Liver (tissue), 9 donors: ENCODE data around the gene PPP4C. TPM values are rescaled to one million over a fixed set of nuclear protein-coding genes. Genes with fewer than 3 reads are reported as not detected.

Experiments
- DNase-seq: peaks from one replicate; pipeline ENCODE4 v3.0.0-alpha.2; 2017; ENCODE audit warnings: low spot score
- H3K27ac ChIP-seq, 2 donors: one replicate each; pipeline ENCODE4 v1.7.0; 2013; ENCODE audit warnings: inconsistent platforms in 2 of 2, low read length in 2 of 2, control low read depth in 1 of 2, low read depth in 1 of 2, mild to moderate bottlenecking in 1 of 2
- H3K27me3 ChIP-seq, 4 donors: one replicate each; pipeline versions ENCODE4 v1.6.1 to v1.7.0; 2013; ENCODE audit warnings: low read length in 3 of 4, inconsistent platforms in 1 of 4, mild to moderate bottlenecking in 1 of 4, moderate library complexity in 1 of 4; ENCODE audit not compliant: control insufficient read depth in 4 of 4, insufficient read depth in 4 of 4
- H3K36me3 ChIP-seq, 4 donors: one replicate each; pipeline versions ENCODE4 v1.6.1 to v1.7.0; 2013; ENCODE audit warnings: low read length in 3 of 4, mild to moderate bottlenecking in 3 of 4, low read depth in 1 of 4, moderate library complexity in 1 of 4; ENCODE audit not compliant: control insufficient read depth in 4 of 4, insufficient read depth in 3 of 4
- H3K4me1 ChIP-seq, 4 donors: one replicate each; pipeline versions ENCODE4 v1.6.1 to v1.7.0; 2013; ENCODE audit warnings: low read length in 3 of 4, mild to moderate bottlenecking in 3 of 4, moderate library complexity in 1 of 4; ENCODE audit not compliant: control insufficient read depth in 4 of 4, insufficient read depth in 4 of 4
- H3K4me3 ChIP-seq, 3 donors: one replicate each; pipeline versions ENCODE4 v1.6.1 to v1.7.0; 2013; ENCODE audit warnings: low read length in 3 of 3, control low read depth in 1 of 3, low read depth in 1 of 3, mild to moderate bottlenecking in 1 of 3
- H3K9ac ChIP-seq, 2 donors: one replicate each; pipeline ENCODE4 v1.7.0; 2013; ENCODE audit warnings: low read length in 2 of 2, mild to moderate bottlenecking in 2 of 2, moderate library complexity in 2 of 2, control low read depth in 1 of 2, low read depth in 1 of 2
- H3K9me3 ChIP-seq, 4 donors: one replicate each; pipeline versions ENCODE4 v1.6.1 to v1.7.0; 2013; ENCODE audit warnings: low read length in 3 of 4; ENCODE audit not compliant: control insufficient read depth in 4 of 4
- EGR1 ChIP-seq, 2 donors: IDR thresholded peaks; 2 replicates each; pipeline ENCODE4 v1.6.1; 2016 to 2018; ENCODE audit warnings: antibody characterized with exemption in 2 of 2, low read depth in 2 of 2
- FOXA1 ChIP-seq: IDR thresholded peaks from 2 replicates; pipeline ENCODE4 v1.6.1; 2016; ENCODE audit warnings: antibody characterized with exemption
- FOXA2 ChIP-seq: IDR thresholded peaks from 2 replicates; pipeline ENCODE4 v1.6.1; 2016; ENCODE audit warnings: antibody characterized with exemption
- GABPA ChIP-seq, 2 donors: IDR thresholded peaks in 1 of 2; conservative IDR thresholded peaks in 1 of 2; 2 replicates each; pipeline ENCODE4 v1.6.1; 2016; ENCODE audit warnings: antibody characterized with exemption in 2 of 2, mild to moderate bottlenecking in 1 of 2, moderate library complexity in 1 of 2
- HNF4A ChIP-seq, 2 donors: conservative IDR thresholded peaks; 2 replicates each; pipeline ENCODE4 v1.6.1; 2016; ENCODE audit warnings: antibody characterized with exemption in 2 of 2, mild to moderate bottlenecking in 2 of 2
- HNF4G ChIP-seq: IDR thresholded peaks from 2 replicates; pipeline ENCODE4 v1.6.1; 2016; ENCODE audit warnings: antibody characterized with exemption
- JUND ChIP-seq, 2 donors: IDR thresholded peaks; 2 replicates each; pipeline ENCODE4 v1.6.1; 2016; ENCODE audit warnings: antibody characterized with exemption in 2 of 2
- NR2F2 ChIP-seq: IDR thresholded peaks from 2 replicates; pipeline ENCODE4 v1.6.1; 2016; ENCODE audit warnings: antibody characterized with exemption
- RAD21 ChIP-seq, 2 donors: IDR thresholded peaks; 2 replicates each; pipeline ENCODE4 v1.6.1; 2016; ENCODE audit warnings: antibody characterized with exemption in 2 of 2, mild to moderate bottlenecking in 2 of 2
- RXRA ChIP-seq, 2 donors: IDR thresholded peaks; 2 replicates each; pipeline ENCODE4 v1.6.1; 2017 to 2018; ENCODE audit warnings: antibody characterized with exemption in 2 of 2, mild to moderate bottlenecking in 1 of 2
- SP1 ChIP-seq: IDR thresholded peaks from 2 replicates; pipeline ENCODE4 v1.6.1; 2018; ENCODE audit warnings: antibody characterized with exemption, mild to moderate bottlenecking
- YY1 ChIP-seq: IDR thresholded peaks from 2 replicates; pipeline ENCODE4 v1.6.1; 2016; ENCODE audit warnings: antibody characterized with exemption, mild to moderate bottlenecking
- WGBS: extraction: QIAGEN DNeasy Blood & Tissue Kit; methylation state at CpG from one replicate; pipeline ENCODE4 v1.1.7; 2013; 5-methylcytosine and 5-hydroxymethylcytosine counted together
- polyA plus RNA-seq, 2 donors: library from polyadenylated mRNA; stranded (reverse) in 1 of 2; unstranded in 1 of 2; fragments of 200-250 nt in 1 of 2; fragments of >200 nt in 1 of 2; fragmentation: Nextera tagmentation in 1 of 2; extraction: Ambion mirVana in 1 of 2; gene quantifications; one replicate each; pipeline versions ENCODE4 v1.2.1 to v1.2.3, GENCODE V29; 2013 to 2015
- total RNA-seq, 2 donors: library from RNA; depleted of rRNA; stranded (reverse); fragments of >200 nt; gene quantifications; one replicate each; pipeline ENCODE4 v1.2.3, GENCODE V29; 2014
- TF ChIP-seq, protein P1 (sequence below): IDR thresholded peaks from 2 replicates; pipeline ENCODE4 v1.6.1; 2016; ENCODE audit warnings: antibody characterized with exemption
- TF ChIP-seq, protein P2 (sequence below): IDR thresholded peaks from 2 replicates; pipeline ENCODE4 v1.6.1; 2016; ENCODE audit warnings: antibody characterized with exemption
- TF ChIP-seq, protein P3 (sequence below): fragments of 150-350 bp; IDR thresholded peaks from 2 replicates; pipeline ENCODE4 v1.5.1; 2017; ENCODE audit warnings: improper control_type of control experiment, low read depth, low read length; ENCODE audit not compliant: missing input control
- TF ChIP-seq, protein P4 (sequence below): IDR thresholded peaks from 2 replicates; pipeline ENCODE4 v1.6.1; 2016; ENCODE audit warnings: antibody characterized with exemption, mild to moderate bottlenecking
- donor health status: healthy.
- donor health status: healthy.
- donor health status: healthy.
- donor health status: healthy.
- donor health status: healthy.

The PPP4C gene
- total and polyA plus RNA-seq, 4 donors = 49.7 to 79.6 (median 62.5) TPM

DNA sequence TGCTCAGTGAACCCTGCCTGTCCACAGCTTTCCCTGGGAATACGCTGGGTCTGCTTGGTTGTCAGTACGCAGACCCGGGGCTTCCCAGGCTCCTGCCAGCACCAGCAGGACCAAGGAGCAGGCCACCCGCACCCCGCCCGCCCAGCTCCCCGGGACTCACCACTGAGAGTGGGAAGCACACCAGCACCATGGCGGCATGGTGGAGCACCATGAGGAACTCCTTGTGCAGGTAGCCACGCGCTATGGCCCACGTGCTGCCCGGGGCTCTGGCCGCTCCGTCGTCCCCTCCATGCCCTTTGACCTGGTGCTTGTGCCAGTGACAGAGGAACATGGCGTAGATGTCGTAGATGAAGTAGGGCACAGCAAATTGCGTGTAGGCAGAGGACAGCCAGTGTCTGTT, 49.3 kb upstream of the PPP4C start:
- WGBS = 84% methylated on average over 18 of the region's 18 CpGs
- H3K4me1 ChIP-seq = peaks cover 0 to 3% (median under 1%) of the 10 kb centered on the region in 4 donors
- H3K9ac ChIP-seq = no peak overlapping the region
- no peak overlapping the region for H3K27ac ChIP-seq
- TF ChIP-seq NR2F2 (no peak), HNF4G (no peak), SP1 (no peak), HNF4A (conservative IDR thresholded peaks at IDR 0.05) (no peak)
- TF ChIP-seq, protein P1, sequence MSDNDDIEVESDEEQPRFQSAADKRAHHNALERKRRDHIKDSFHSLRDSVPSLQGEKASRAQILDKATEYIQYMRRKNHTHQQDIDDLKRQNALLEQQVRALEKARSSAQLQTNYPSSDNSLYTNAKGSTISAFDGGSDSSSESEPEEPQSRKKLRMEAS = no peak
- TF ChIP-seq, protein P2, sequence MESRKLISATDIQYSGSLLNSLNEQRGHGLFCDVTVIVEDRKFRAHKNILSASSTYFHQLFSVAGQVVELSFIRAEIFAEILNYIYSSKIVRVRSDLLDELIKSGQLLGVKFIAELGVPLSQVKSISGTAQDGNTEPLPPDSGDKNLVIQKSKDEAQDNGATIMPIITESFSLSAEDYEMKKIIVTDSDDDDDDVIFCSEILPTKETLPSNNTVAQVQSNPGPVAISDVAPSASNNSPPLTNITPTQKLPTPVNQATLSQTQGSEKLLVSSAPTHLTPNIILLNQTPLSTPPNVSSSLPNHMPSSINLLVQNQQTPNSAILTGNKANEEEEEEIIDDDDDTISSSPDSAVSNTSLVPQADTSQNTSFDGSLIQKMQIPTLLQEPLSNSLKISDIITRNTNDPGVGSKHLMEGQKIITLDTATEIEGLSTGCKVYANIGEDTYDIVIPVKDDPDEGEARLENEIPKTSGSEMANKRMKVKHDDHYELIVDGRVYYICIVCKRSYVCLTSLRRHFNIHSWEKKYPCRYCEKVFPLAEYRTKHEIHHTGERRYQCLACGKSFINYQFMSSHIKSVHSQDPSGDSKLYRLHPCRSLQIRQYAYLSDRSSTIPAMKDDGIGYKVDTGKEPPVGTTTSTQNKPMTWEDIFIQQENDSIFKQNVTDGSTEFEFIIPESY = no peak
- H3K36me3 ChIP-seq = no peaks in the 10 kb centered on the region
- no peak overlapping the region for H3K4me3 ChIP-seq
- DNase-seq = no peak
- peaks cover 0 to 2% (median 0%) of the 10 kb centered on the region in 4 donors for H3K27me3 ChIP-seq
- H3K9me3 ChIP-seq = no peaks in the 10 kb centered on the region

DNA sequence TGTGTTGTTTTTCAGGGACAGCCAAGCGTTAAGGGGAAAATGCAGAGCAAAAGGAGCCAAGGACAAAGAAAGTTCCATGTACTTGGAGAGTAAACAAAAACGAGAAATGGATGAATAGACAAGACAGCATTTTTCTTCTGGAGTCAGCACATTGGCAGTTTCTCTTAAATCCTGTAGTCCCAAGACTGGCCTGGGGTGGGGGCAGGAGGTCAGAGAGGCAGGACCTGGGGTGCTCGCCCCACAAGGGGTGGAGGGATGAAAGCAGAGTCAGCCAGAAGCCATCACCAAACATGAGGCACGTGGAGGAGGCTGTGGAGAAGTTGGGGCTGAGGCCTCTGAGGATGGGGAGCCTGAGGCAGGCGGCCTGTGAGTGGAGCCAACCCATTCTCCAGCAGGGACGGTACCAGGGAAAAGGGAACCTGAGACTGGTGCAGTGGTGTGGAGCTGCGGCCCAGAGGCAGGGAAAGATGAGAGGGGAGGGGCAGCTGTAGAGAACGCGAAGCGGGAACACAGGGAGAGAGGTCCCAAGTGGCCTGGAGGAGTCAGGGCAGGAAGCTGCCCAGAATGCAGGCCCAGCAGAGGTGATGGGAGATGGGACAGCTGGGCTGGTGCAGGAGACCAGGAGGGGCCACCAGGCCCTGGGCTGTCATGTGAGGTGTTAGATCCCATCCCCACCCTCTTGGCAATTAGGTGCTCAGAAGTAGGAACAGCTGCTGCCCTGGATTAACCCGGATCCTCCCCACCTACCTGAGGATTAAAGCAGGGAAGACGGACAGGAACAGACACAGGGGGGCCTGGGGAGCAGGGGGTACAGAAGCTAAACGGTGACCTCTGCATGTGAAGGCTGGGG, 48.0 kb upstream of the PPP4C start:
- H3K4me1 ChIP-seq = no peaks in the 10 kb centered on the region
- WGBS = 52% methylated on average over 13 of the region's 13 CpGs
- H3K36me3 ChIP-seq = no peaks in the 10 kb centered on the region
- peaks cover 0 to 2% (median under 1%) of the 10 kb centered on the region in 4 donors for H3K27me3 ChIP-seq
- H3K4me3 ChIP-seq = no peak overlapping the region
- TF ChIP-seq RAD21 (IDR thresholded peaks at IDR 0.05) (no peak), EGR1 (IDR thresholded peaks at IDR 0.05; ENCODE audit: low read depth in 2 of 2) (no peak), GABPA (IDR thresholded peaks at IDR 0.05 in 1 of 2, conservative IDR thresholded peaks at IDR 0.05 in 1 of 2) (no peak), FOXA1 (no peak), YY1 (no peak), HNF4A (conservative IDR thresholded peaks at IDR 0.05) (no peak), NR2F2 (no peak), RXRA (IDR thresholded peaks at IDR 0.05) (no peak), FOXA2 (no peak), HNF4G (no peak), JUND (IDR thresholded peaks at IDR 0.05) (no peak)
- TF ChIP-seq, protein P1 = no peak
- TF ChIP-seq, protein P3, sequence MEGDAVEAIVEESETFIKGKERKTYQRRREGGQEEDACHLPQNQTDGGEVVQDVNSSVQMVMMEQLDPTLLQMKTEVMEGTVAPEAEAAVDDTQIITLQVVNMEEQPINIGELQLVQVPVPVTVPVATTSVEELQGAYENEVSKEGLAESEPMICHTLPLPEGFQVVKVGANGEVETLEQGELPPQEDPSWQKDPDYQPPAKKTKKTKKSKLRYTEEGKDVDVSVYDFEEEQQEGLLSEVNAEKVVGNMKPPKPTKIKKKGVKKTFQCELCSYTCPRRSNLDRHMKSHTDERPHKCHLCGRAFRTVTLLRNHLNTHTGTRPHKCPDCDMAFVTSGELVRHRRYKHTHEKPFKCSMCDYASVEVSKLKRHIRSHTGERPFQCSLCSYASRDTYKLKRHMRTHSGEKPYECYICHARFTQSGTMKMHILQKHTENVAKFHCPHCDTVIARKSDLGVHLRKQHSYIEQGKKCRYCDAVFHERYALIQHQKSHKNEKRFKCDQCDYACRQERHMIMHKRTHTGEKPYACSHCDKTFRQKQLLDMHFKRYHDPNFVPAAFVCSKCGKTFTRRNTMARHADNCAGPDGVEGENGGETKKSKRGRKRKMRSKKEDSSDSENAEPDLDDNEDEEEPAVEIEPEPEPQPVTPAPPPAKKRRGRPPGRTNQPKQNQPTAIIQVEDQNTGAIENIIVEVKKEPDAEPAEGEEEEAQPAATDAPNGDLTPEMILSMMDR = no peak
- TF ChIP-seq, protein P2 = no peak
- TF ChIP-seq, protein P4, sequence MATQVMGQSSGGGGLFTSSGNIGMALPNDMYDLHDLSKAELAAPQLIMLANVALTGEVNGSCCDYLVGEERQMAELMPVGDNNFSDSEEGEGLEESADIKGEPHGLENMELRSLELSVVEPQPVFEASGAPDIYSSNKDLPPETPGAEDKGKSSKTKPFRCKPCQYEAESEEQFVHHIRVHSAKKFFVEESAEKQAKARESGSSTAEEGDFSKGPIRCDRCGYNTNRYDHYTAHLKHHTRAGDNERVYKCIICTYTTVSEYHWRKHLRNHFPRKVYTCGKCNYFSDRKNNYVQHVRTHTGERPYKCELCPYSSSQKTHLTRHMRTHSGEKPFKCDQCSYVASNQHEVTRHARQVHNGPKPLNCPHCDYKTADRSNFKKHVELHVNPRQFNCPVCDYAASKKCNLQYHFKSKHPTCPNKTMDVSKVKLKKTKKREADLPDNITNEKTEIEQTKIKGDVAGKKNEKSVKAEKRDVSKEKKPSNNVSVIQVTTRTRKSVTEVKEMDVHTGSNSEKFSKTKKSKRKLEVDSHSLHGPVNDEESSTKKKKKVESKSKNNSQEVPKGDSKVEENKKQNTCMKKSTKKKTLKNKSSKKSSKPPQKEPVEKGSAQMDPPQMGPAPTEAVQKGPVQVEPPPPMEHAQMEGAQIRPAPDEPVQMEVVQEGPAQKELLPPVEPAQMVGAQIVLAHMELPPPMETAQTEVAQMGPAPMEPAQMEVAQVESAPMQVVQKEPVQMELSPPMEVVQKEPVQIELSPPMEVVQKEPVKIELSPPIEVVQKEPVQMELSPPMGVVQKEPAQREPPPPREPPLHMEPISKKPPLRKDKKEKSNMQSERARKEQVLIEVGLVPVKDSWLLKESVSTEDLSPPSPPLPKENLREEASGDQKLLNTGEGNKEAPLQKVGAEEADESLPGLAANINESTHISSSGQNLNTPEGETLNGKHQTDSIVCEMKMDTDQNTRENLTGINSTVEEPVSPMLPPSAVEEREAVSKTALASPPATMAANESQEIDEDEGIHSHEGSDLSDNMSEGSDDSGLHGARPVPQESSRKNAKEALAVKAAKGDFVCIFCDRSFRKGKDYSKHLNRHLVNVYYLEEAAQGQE = no peak
- no peak overlapping the region for H3K9ac ChIP-seq
- H3K27ac ChIP-seq = no peak overlapping the region
- DNase-seq = no peak
- H3K9me3 ChIP-seq = no peaks in the 10 kb centered on the region
